ENCODE data around the gene MACROD1.
A peak's percentile ranks its signal among the peaks of the same experiment; 100 is the strongest.

The MACROD1 gene

GRCh38 chr11:64165842-64166635 lies at the start of gene MACROD1:
TSS of gene MACROD1 (minus strand) at chr11:64166113. CDS start at chr11:64165994, 119 bp downstream.
- DNase-seq, result peak; percentile 73

GRCh38 chr11:64211181-64211872 lies 45.4 kb upstream of the MACROD1 start:
- no peak for DNase-seq

GRCh38 chr11:64210301-64211020 lies 44.5 kb upstream of the MACROD1 start:
- DNase-seq, result no peak

- DNase-seq, result no peak
Measured at GRCh38 chr11:64209563-64209843, 43.6 kb upstream of the MACROD1 start.

GRCh38 chr11:64208796-64209562 lies 43.1 kb upstream of the MACROD1 start:
- no peak for DNase-seq

- DNase-seq, result no peak
Measured at GRCh38 chr11:64208086-64208795, 42.3 kb upstream of the MACROD1 start.

GRCh38 chr11:64207256-64208085 lies 41.6 kb upstream of the MACROD1 start:
- DNase-seq, result peak; percentile 72

- no peak for DNase-seq
Measured at GRCh38 chr11:64206457-64207255, 40.7 kb upstream of the MACROD1 start, which contains the start of gene FERMT3. TSS of gene FERMT3 (plus strand) at chr11:64206721. CDS start at chr11:64207365, 644 bp downstream.

GRCh38 chr11:64204464-64204989 lies 38.6 kb upstream of the MACROD1 start:
- peak; percentile 93 for DNase-seq

- DNase-seq, result no peak
Measured at GRCh38 chr11:64204080-64204440, 38.1 kb upstream of the MACROD1 start.

GRCh38 chr11:64203421-64204079 lies 37.6 kb upstream of the MACROD1 start:
- DNase-seq, result no peak

GRCh38 chr11:64202992-64203391 lies 37.1 kb upstream of the MACROD1 start:
- no peak for DNase-seq

GRCh38 chr11:64201543-64201942 lies 35.6 kb upstream of the MACROD1 start:
- no peak for DNase-seq

- DNase-seq, result no peak
Measured at GRCh38 chr11:64198511-64198910, 32.6 kb upstream of the MACROD1 start.

GRCh38 chr11:64196626-64197025 lies 30.7 kb upstream of the MACROD1 start:
- DNase-seq, result no peak

- DNase-seq, result no peak
Measured at GRCh38 chr11:64192434-64192833, 26.5 kb upstream of the MACROD1 start.

GRCh38 chr11:64186492-64187165 lies 20.7 kb upstream of the MACROD1 start:
- no peak for DNase-seq

GRCh38 chr11:64185693-64186491 lies 20.0 kb upstream of the MACROD1 start, which contains the start of gene STIP1:
TSS of gene STIP1 (plus strand) at chr11:64186171. CDS start at chr11:64186262, 91 bp downstream.
- DNase-seq, result peak; percentile 100

Data from fibroblast of upper back skin (primary cell).